Fibroblast of the conjunctiva (primary cell): ENCODE measurements around the gene HPSE2.

ENCODE experiments used
- DNase-seq: peaks from one replicate; pipeline ENCODE4 v3.0.0-alpha.2; 2010; ENCODE audit warnings: low read depth

Gene HPSE2

DNA sequence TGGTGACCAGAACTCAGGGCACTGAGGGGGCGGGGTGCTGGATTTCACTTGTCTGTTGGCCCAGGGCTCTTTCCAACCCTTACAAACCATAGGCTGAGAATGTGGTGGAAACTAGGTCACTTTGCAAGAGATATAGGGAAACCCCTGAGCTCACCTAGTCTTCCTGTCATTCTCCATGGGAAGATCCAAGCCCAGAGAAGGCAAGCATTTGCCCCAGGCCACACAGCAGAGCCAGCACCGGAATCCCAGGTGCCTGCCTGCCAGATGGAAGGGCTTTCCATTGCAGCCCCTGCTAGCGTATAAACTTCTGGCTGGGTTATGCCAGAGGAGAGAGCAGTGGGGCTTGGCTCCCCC, 821.1 kb downstream of the HPSE2 start:
- no peak for DNase-seq

DNA sequence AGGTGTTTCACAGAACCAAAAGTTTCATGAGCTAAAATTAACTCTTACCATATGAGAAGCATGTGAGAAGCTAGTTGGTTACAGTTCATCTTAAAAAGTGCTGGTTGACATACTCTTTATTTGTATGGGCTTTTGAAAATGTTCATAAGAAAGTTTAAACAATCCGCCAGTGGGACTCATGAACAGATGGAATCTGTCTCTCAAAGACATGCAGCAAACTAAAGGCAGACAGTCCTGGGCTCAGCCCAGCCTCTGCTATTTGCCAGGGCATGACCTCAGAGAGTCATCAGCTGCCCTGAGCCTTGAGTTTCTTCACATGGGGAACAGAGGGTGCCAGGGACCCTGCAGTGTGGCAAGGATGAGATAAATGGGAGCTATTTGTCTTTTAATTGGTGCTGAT, 823.9 kb downstream of the HPSE2 start:
- no peak for DNase-seq

DNA sequence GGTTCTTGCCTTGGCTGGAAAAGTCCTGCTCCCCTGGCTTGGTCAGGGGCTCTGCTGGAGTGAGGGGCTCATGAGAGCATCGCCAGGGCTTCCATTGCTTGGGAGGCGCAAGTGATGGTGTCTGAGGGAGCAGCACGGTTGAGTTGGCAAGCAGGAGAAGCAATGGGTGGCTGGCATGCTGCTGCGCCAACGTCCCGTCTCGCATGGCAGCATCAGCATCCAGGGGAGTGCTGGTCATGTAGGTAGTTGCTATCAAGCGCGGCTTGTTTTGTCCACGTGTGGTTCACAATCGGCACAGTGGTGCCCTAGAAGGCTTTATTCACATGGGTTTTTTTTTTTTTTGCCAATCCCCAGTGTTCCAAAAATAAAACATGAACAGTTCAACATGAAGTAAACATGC, 824.5 kb downstream of the HPSE2 start:
- DNase-seq, result no peak

DNA sequence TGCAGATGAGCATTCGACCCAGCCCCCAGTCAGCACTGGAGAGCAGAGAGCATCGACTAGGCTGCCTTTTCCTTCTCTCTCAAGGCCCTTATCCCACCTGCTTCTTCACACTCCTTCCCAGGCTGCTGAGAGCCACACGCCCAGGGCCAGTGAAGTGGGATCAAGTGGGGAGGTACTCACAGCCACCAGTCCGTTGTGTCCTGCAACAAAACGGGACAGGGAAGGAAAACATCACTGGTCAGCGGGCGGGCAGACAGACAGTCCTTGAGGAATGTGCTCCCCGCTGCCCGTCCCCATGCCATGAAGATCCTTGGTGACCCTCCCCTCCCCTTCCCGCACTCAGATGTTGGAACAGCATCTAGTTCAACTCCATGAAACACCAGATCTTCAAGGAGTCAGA, 824.9 kb downstream of the HPSE2 start:
- no peak for DNase-seq

DNA sequence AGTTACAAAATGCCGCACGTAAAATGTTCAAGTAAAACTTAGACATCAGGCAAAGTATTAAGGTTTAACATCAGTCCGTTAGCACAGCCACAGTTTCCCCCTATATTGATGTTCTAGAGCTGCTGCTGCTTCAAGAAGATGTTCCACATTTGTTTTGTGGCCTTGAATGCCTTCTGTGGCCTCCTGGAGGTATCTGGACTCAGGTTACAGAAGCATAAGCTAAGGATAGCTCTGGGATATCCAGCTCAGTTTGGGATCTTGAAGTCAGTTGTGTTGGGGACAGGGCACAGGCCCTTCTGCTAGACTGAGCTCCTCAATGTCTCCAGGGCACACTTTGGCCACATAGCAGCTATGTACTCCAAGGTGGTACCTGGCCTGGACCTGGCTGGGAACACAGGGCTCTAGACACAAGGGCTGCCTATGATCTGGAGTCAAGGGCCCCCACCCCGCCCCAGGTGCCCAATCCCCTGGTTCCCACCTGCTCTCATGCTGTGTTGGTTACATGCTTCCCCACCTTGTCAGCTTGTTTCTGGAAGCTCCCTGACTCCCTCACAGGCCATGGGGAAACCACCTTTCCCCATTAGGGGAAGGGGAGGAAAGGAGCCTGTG, 825.4 kb downstream of the HPSE2 start:
- no peak for DNase-seq

DNA sequence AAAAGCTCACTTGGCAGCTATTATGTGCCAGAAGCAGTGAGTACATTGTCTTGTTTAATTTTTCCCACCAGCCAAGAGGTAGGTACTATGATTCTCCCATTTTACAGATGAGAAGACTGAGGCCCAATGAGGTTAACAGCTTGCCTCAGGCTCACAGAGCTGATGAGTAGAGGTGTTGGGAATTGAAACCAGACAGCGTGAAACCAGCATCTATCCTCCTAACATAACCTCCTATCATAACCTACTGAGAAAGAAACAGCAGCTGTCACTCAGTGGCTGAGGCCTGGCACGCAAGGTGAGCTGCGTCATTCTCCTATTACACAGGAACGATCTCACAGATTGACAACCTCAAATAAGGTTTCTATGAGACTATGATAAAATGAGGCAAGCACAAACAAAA, 826.9 kb downstream of the HPSE2 start:
- DNase-seq, result no peak

DNA sequence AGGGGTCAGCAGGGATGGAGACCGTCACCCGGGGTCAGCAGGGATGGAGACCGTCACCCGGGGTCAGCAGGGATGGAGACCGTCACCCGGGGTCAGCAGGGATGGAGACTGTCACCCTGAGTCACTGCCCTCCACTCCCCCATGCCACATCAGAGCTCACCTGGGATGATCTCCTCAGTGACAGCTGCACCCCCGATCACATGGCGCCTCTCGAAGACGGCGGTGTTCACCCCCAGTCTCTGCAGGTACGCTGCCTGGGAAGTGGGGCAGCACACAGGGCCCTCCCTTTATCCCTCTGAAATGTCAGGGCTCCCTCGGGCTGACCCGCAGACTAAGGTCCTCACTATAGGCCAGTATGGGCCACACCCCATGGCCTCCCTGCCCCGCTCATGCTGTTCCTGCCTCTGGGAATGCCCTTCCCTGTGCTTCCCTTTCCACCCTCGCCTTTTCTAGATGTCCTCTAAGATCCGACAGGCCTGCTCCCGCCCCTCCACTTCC, 827.9 kb downstream of the HPSE2 start:
- no peak for DNase-seq
